Uterus (tissue), 4 donors: ENCODE results near the gene SPATS2L. TPM values are rescaled to one million over a fixed set of nuclear protein-coding genes. Genes with fewer than 3 reads are reported as not detected.
A peak's percentile ranks its signal among the peaks of the same experiment; 100 is the strongest.

Source experiments
- DNase-seq, 2 donors: peaks; one replicate each; pipeline ENCODE4 v3.0.0-alpha.2; 2019 to 2020
- H3K27ac ChIP-seq, 2 donors: fragments of 200-600 bp; sonication (generic); 1 replicate in 1 of 2; 2 replicates in 1 of 2; pipeline ENCODE4 v1.5.1; 2016 to 2018
- H3K27me3 ChIP-seq, 2 donors: fragments of 200-600 bp; sonication (generic); one replicate each; pipeline ENCODE4 v1.5.1; 2018 to 2019; ENCODE audit warnings: control low read depth in 1 of 2
- H3K36me3 ChIP-seq, 2 donors: fragments of 200-600 bp; sonication (generic); one replicate each; pipeline ENCODE4 v1.5.1; 2019; ENCODE audit warnings: control low read depth in 1 of 2
- H3K4me1 ChIP-seq, 2 donors: fragments of 200-600 bp; sonication (generic); one replicate each; pipeline ENCODE4 v1.5.1; 2018 to 2019; ENCODE audit warnings: control low read depth in 1 of 2
- H3K4me3 ChIP-seq, 2 donors: fragments of 200-600 bp; sonication (generic); 1 replicate in 1 of 2; 2 replicates in 1 of 2; pipeline ENCODE4 v1.5.1; 2018 to 2019; ENCODE audit warnings: mild to moderate bottlenecking in 1 of 2
- H3K9me3 ChIP-seq, 2 donors: fragments of 200-600 bp; sonication (generic); one replicate each; pipeline ENCODE4 v1.5.1; 2019; ENCODE audit warnings: control low read depth in 1 of 2
- CTCF ChIP-seq, 4 experiments: fragments of 200-600 bp in 2 of 4; fragments of 450-650 bp in 2 of 4; sonication (generic) in 2 of 4; IDR thresholded peaks; one replicate each; pipeline ENCODE4 v1.5.1; 2016 to 2019; ENCODE audit warnings: antibody characterized with exemption in 4 of 4, mild to moderate bottlenecking in 2 of 4, moderate library complexity in 1 of 4
- POLR2A ChIP-seq, 2 donors: fragments of 450-650 bp; IDR thresholded peaks; one replicate each; pipeline ENCODE4 v1.6.1; 2016; ENCODE audit warnings: antibody characterized with exemption in 2 of 2, mild to moderate bottlenecking in 1 of 2, moderate library complexity in 1 of 2
- intact Hi-C: fragments of 100-400 bp; cut with DNase I; formaldehyde crosslinking; loops from one replicate; pipeline ENCODE4 v1.15.1; 2023; ENCODE audit warnings: low total_unique reads
- total RNA-seq, 4 donors: library from RNA; depleted of rRNA in 3 of 4; stranded (reverse); fragments of >200 nt in 3 of 4; gene quantifications; one replicate each; pipeline versions ENCODE4 v1.1.0 to v1.2.4, GENCODE V29; 2014 to 2023
- donor health status: DM: yes; HTN: yes; CAD: no.

SPATS2L gene
- total RNA-seq, 4 donors from 2014 or later = 20.6 to 99.3 (median 73.1) TPM

DNA sequence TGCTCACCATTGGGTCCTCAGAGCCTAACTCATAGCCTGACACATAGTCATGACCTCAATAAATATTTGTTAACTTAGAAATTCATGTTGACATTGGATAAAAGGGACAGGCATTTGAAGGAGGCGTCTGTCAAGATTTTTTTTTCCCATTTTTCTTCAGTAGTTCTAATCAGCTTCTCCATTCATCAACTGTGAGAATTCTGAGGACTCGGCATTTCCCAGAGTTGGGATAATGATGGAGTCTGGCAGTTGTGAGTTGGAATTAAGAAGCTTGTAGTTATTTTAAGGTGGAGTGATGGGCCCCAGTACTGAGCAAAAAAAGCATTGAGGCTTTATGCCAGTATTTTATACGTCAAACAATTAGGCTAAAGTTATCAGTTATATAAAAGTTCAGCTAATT lies 4.6 kb downstream of the SPATS2L start:
- intact Hi-C loops = no loop called here
- Histone ChIP-seq H3K4me3 (no peak overlapping the region), H3K36me3 (no peaks in the 10 kb centered on the region), H3K27ac (no peak overlapping the region), H3K4me1 (peaks cover 0 to 8% of the 10 kb centered on the region in 2 donors), H3K27me3 (no peaks in the 10 kb centered on the region), H3K9me3 (no peaks in the 10 kb centered on the region)
- TF ChIP-seq CTCF (IDR thresholded peaks at IDR 0.05) (no peak), POLR2A (IDR thresholded peaks at IDR 0.05) (no peak)
- no peak for DNase-seq

GRCh38 chr2:200314976-200315567 lies 8.6 kb downstream of the SPATS2L start:
- Histone ChIP-seq H3K9me3 (no peaks in the 10 kb centered on the region), H3K4me3 (no peak overlapping the region), H3K4me1 (no peaks in the 10 kb centered on the region), H3K27me3 (no peaks in the 10 kb centered on the region), H3K36me3 (no peaks in the 10 kb centered on the region), H3K27ac (no peak overlapping the region)
- intact Hi-C loops = no loop called here
- TF ChIP-seq POLR2A (IDR thresholded peaks at IDR 0.05) (no peak), CTCF (IDR thresholded peaks at IDR 0.05) (no peak)
- DNase-seq = no peak

DNA sequence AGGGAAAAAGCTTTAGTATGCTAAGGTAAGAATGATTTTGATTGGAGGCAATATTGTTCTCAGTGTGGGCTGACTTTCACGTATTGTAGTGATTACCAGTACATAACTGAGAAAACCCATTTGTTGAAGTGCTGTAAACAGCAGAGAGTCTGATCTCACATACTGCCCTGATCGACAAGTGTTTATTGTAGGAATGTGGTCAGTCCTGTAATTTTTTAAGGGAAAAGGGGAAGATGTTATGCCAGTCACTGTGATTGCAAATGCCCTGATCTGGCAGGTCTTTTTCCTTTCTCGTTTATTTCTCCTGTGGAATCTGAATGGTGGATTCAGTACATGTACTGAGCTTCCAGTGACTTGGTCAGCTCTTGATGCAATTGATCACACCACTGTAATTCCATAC lies 11.5 kb downstream of the SPATS2L start:
- no peaks in the 10 kb centered on the region for H3K4me1 ChIP-seq

DNA sequence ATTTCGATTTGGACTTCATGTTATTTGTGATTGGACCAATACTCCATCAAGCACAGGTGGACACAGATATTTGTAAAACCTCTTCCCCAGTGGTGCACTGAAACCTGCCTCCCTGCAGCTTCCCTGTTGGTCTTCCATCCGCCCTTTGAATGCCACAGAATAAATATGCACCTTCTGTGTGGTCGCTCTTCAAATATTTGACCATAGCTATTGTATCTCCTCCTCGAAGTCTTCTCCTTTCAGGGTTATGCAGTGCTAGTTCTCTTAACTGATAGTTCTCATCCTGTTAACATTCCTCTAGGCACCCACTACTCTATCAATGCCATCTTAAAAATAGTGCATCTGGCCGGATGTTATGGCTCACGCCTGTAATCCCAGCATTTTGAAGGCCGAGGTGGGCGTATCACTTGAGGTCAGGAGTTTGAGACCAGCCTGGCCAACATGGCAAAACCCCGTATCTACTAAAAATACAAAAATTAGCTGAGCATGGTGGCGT lies 12.5 kb downstream of the SPATS2L start:
- intact Hi-C loops = no loop called here
- Histone ChIP-seq H3K36me3 (no peaks in the 10 kb centered on the region), H3K27ac (no peak overlapping the region), H3K27me3 (no peaks in the 10 kb centered on the region), H3K4me3 (no peak overlapping the region), H3K4me1 (no peaks in the 10 kb centered on the region), H3K9me3 (no peaks in the 10 kb centered on the region)
- DNase-seq = no peak
- TF ChIP-seq CTCF (IDR thresholded peaks at IDR 0.05) (no peak), POLR2A (IDR thresholded peaks at IDR 0.05) (no peak)

More for the DNA sequence above, 11.5 kb downstream of the SPATS2L start:
- TF ChIP-seq CTCF (IDR thresholded peaks at IDR 0.05) (no peak), POLR2A (IDR thresholded peaks at IDR 0.05) (no peak)
- no peak for DNase-seq
- H3K27ac ChIP-seq = no peak overlapping the region
- intact Hi-C loops = no loop called here
- no peaks in the 10 kb centered on the region for H3K9me3 ChIP-seq
- H3K27me3 ChIP-seq = no peaks in the 10 kb centered on the region
- H3K36me3 ChIP-seq = no peaks in the 10 kb centered on the region
- H3K4me3 ChIP-seq = no peak overlapping the region

DNA sequence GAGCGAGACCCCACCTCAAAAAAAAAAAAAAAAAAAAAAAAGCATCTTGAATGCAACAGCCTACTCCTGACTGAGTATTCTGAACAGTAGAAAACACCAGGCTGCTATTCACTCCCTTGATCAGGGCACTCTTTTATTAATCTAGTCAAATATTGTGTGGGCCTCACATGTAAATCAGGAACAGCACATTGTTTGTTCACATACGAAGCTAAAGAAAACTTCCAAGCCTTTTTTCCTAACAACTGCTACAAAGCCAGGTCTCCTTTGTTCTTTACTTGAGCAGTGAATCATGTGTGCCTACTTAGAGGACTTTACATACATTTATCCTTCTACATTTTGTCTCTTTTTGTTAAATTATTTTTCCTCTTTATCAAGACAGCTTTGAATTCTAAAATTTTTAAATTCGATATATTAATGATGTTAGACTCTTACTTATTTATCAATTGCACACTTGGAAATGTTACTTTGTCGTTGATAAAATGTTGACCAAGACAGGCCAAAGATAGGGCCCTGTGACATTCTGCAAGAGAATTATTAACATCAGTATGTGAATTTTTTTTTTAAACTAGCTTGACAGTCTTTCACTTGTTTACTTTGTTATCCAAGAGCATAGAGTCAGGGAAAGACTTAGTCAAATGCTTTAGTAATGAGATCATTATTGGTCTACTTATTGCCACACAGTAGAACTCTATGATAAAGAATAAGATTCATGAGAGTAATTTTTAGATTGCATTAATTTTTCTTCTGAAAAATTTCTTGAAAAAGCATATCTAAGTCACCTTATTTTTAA lies 13.2 kb downstream of the SPATS2L start:
- Histone ChIP-seq H3K27ac (peak overlapping the region in 1 of 2 donors; percentile 0), H3K4me3 (no peak overlapping the region), H3K36me3 (no peaks in the 10 kb centered on the region), H3K9me3 (no peaks in the 10 kb centered on the region), H3K27me3 (no peaks in the 10 kb centered on the region), H3K4me1 (no peaks in the 10 kb centered on the region)
- TF ChIP-seq POLR2A (IDR thresholded peaks at IDR 0.05) = no peak
- TF ChIP-seq CTCF (IDR thresholded peaks at IDR 0.05) = no peak
- intact Hi-C loops = no loop called here
- no peak for DNase-seq
